Measurements from ENCODE around the gene RNF130. TPM values are rescaled to one million over a fixed set of nuclear protein-coding genes. Genes with fewer than 3 reads are reported as not detected.

Gene RNF130
- total and polyA plus RNA-seq, 9 donors = 54.7 to 120 (median 67.1) TPM

DNA sequence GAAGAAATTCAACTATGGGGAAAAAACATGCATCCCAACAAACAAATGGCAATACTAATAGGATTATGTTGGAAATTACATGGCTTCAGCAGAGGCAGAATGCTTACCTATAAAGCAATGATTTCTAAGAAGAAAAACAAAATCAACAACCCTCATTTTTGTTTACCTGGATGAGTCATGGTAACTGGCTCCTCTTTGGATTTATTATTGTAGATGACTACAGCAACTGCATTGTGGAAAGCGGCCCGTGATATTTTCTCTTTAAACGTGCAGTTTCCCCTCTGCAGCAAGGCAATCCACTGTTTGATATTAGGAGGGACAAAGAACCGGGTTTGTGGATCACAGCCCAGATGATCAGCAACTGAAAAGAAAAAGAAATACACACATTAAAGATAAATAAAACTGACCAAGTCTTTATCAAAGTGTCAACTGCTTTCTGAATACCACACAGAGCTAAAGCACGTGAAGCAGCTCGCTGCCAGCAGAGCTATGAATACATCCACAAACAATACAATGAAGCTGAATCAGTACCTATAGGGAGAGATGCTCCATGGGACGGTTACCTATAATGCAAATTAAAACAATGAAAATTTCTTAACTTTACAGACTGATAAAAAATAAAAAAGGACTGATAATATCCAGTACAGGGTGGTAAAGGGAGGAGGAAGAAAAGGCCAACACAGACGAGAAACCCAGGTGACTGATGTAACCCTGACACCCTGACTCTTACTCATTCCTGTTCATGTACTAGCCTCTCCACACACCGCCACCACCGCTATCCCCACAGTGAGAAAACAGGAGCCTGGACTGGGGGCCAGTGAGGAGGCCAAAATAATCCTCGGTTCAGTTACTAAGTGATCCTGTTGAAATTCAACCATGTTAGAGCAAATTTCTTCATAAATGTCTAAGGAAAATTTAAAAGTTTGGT lies 31.0 kb downstream of the RNF130 start:
- Histone ChIP-seq H3K27ac (no peak overlapping the region), H3K27me3 (no peaks in the 10 kb centered on the region), H3K4me3 (no peak overlapping the region), H3K36me3 (no peaks in the 10 kb centered on the region), H3K9me3 (peaks cover 0 to 4% of the 10 kb centered on the region in 2 donors), H3K4me1 (ENCODE audit: insufficient read depth) (peaks cover 2% of the 10 kb centered on the region)
- 72 to 81% (median 79%) methylated on average over 11 of the region's 11 CpGs for WGBS, 3 donors
- DNase-seq = no peak
- TF ChIP-seq POLR2A (IDR thresholded peaks at IDR 0.05) (no peak), CTCF (IDR thresholded peaks at IDR 0.05) (no peak), EP300 (IDR thresholded peaks at IDR 0.05) (no peak)
- intact Hi-C loops (cut with DNase I) = no loop called here

DNA sequence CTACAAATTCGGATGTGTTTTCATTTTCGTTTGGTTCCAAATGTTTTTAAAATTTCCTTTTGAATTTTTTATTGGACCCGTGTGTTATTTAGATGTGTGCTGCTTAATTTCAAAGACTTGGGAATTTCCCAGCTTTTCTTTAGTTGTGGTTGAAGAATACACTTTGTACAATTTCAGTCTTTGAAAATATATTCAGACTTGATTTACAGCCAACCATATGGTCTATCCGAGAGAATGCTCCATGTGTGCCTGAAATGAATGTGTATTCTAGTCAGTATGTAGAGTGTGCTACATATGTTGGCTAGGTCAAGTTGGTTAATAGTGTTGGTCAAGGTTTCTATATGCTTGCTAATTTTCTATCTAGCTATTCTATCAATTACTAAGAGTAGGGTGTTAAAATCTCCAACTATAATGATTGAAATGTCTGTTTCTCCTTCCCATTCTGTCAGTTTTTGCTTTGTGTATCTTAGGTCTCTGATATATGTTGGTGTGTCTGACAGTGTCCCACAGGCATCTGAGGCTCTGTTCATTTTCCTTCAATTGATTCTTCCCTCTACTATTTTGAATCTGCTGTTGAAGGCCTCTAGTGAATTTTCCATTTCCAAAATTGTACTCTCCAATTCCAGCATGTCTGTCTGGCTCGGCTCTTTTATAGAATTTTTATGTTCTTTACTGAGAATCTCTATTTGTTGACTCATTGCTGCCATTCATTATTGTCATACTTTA lies 36.2 kb downstream of the RNF130 start:
- intact Hi-C loops (cut with DNase I) = no loop called here
- H3K4me1 ChIP-seq (ENCODE audit: insufficient read depth) = no peaks in the 10 kb centered on the region
- H3K9me3 ChIP-seq = peaks cover 0 to 4% of the 10 kb centered on the region in 2 donors
- DNase-seq = no peak
- H3K27me3 ChIP-seq = no peaks in the 10 kb centered on the region
- H3K4me3 ChIP-seq = no peak overlapping the region
- no peaks in the 10 kb centered on the region for H3K36me3 ChIP-seq
- TF ChIP-seq CTCF (IDR thresholded peaks at IDR 0.05) (no peak), EP300 (IDR thresholded peaks at IDR 0.05) (no peak), POLR2A (IDR thresholded peaks at IDR 0.05) (no peak)
- 96 to 97% (median 96%) methylated on average over 5 of the region's 5 CpGs for WGBS, 3 donors
- H3K27ac ChIP-seq = no peak overlapping the region

GRCh38 chr5:180034564-180034963 lies 37.0 kb downstream of the RNF130 start:
- 96 to 100% (median 97%) methylated on average over 2 of the region's 2 CpGs for whole genome bisulfite sequencing, 3 donors
- Histone ChIP-seq H3K36me3 (no peaks in the 10 kb centered on the region), H3K27ac (no peak overlapping the region), H3K4me3 (no peak overlapping the region), H3K27me3 (no peaks in the 10 kb centered on the region), H3K4me1 (ENCODE audit: insufficient read depth) (no peaks in the 10 kb centered on the region), H3K9me3 (peaks cover 0 to 4% of the 10 kb centered on the region in 2 donors)
- intact Hi-C loops (cut with DNase I) = no loop called here
- TF ChIP-seq CTCF (IDR thresholded peaks at IDR 0.05) (no peak), EP300 (IDR thresholded peaks at IDR 0.05) (no peak), POLR2A (IDR thresholded peaks at IDR 0.05) (no peak)
- DNase-seq = no peak

DNA sequence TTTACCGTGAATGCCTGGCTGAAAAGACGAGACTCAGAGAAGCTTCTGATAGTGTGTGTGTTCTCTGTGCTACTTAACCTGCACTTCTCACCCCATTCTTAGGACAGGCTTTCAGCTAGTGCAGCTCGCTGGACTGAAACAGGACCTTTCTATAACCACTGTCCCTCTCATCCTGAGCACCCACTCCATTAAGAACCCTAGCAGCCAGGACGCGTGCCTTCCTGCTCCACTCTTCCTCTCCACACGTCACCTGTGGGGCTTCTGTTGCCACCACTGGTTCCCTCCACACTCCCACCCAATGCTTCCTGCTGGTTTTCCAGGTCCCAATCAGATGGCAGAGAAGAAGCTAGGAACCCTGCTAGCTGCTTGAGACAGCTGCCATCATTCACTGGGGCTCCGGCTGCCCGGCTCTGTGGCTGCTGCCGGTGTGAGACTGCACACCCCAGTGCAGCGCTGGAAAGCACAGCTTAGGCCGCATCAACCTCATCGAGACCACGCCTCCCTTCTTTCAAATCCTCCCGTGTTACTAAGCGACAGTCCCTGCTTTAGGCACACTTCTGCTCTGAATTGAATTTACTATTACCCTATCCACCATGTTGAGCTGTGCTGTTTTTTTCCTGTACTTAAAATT lies 44.0 kb downstream of the RNF130 start:
- intact Hi-C loops (cut with DNase I) = no loop called here
- Histone ChIP-seq H3K36me3 (no peaks in the 10 kb centered on the region), H3K4me1 (ENCODE audit: insufficient read depth) (no peaks in the 10 kb centered on the region), H3K27me3 (no peaks in the 10 kb centered on the region), H3K27ac (no peak overlapping the region), H3K4me3 (no peak overlapping the region), H3K9me3 (no peaks in the 10 kb centered on the region)
- 84 to 85% (median 84%) methylated on average over 15 of the region's 15 CpGs for whole genome bisulfite sequencing, 3 donors
- TF ChIP-seq POLR2A (IDR thresholded peaks at IDR 0.05) = no peak
- no peak for TF ChIP-seq CTCF (IDR thresholded peaks at IDR 0.05)
- no peak for TF ChIP-seq EP300 (IDR thresholded peaks at IDR 0.05)
- DNase-seq = no peak
